ENCODE results near the gene TXNRD2.

TXNRD2 gene

GRCh38 chr22:19825904-19826618, 115.6 kb downstream of the TXNRD2 start:
- no peak for DNase-seq (ENCODE audit: low read depth, low spot score)
